Panc1 (cell line): ENCODE data around the gene KCNC4. TPM values are rescaled to one million over a fixed set of nuclear protein-coding genes. Genes with fewer than 3 reads are reported as not detected.

Source experiments
- ATAC-seq: fragments of 200-7000 bp; cut with Tn5 transposase; 2 replicates; pipeline ENCODE4 v1.9.1; 2020; ENCODE audit warnings: mild to moderate bottlenecking, moderate library complexity
- BruUV-seq: library from RNA; stranded (reverse); fragments of 400-500 nt; replicated peaks from 2 replicates; lab custom pipeline; 2021; lab: Mats Ljungman, UMichigan
- CTCF ChIA-PET: fragments of 300-600 bp; sonication (Branson Sonifier 250); formaldehyde crosslinking; loops from one replicate; lab custom pipeline; 2022; ENCODE audit warnings: antibody characterized with exemption; lab: Charles Lee
- POLR2A ChIA-PET: fragments of 300-600 bp; sonication (Branson Sonifier 250); formaldehyde crosslinking; loops from one replicate; lab custom pipeline; 2022; ENCODE audit warnings: antibody characterized with exemption; lab: Charles Lee
- DNase-seq: peaks from one replicate; pipeline ENCODE4 v3.0.0-alpha.2; 2010; ENCODE audit warnings: low read depth, low spot score
- H3K27ac ChIP-seq: 2 replicates; pipeline ENCODE4 v1.5.1; 2011; ENCODE audit warnings: mild to moderate bottlenecking, low read length, inconsistent platforms
- H3K27me3 ChIP-seq: fragments of 200-500 bp; sonication (Bioruptor generic); 2 replicates; pipeline ENCODE4 v1.6.0; 2014; ENCODE audit warnings: low read length, inconsistent platforms; ENCODE audit not compliant: control insufficient read depth, insufficient read depth
- H3K36me3 ChIP-seq: fragments of 200-500 bp; sonication (Bioruptor generic); 2 replicates; pipeline ENCODE4 v1.5.1; 2014; ENCODE audit warnings: inconsistent platforms, mild to moderate bottlenecking, low read length, moderate library complexity; ENCODE audit not compliant: control insufficient read depth, insufficient read depth
- H3K4me1 ChIP-seq: 2 replicates; pipeline ENCODE4 v1.5.1; 2011; ENCODE audit warnings: inconsistent platforms, mild to moderate bottlenecking, low read length, moderate library complexity; ENCODE audit not compliant: control insufficient read depth, insufficient read depth
- H3K4me3 ChIP-seq, 2 experiments: 2 replicates each; pipeline ENCODE4 v1.5.1; 2011 to 2012; ENCODE audit warnings: low read depth in 2 of 2, low read length in 2 of 2, mild to moderate bottlenecking in 2 of 2, inconsistent platforms in 1 of 2, moderate library complexity in 1 of 2
- H3K9me3 ChIP-seq: fragments of 200-500 bp; sonication (Bioruptor generic); 2 replicates; pipeline ENCODE4 v1.5.1; 2014; ENCODE audit warnings: low read depth, mild to moderate bottlenecking, inconsistent platforms, low read length, moderate library complexity; ENCODE audit not compliant: control insufficient read depth, insufficient read depth
- CTCF ChIP-seq: fragments of 450-650 bp; IDR thresholded peaks from 2 replicates; pipeline ENCODE4 v1.5.1; 2017; ENCODE audit warnings: mild to moderate bottlenecking
- POLR2AphosphoS5 ChIP-seq: IDR thresholded peaks from 2 replicates; pipeline ENCODE4 v1.6.1; 2012; ENCODE audit warnings: mild to moderate bottlenecking, low read depth, low read length, moderate library complexity
- REST ChIP-seq, 2 experiments: IDR thresholded peaks; 2 replicates each; pipeline ENCODE4 v1.6.1; 2011 to 2012; ENCODE audit warnings: low read depth in 2 of 2, control low read depth in 1 of 2, low read length in 1 of 2, mild to moderate bottlenecking in 1 of 2, moderate library complexity in 1 of 2; ENCODE audit not compliant: insufficient read depth in 1 of 2
- SIN3A ChIP-seq: IDR thresholded peaks from 2 replicates; pipeline ENCODE4 v1.6.1; 2012; ENCODE audit warnings: low read depth, mild to moderate bottlenecking, low read length, moderate library complexity, borderline replicate concordance; ENCODE audit not compliant: insufficient read depth
- TCF7L2 ChIP-seq: IDR thresholded peaks from 2 replicates; pipeline ENCODE4 v1.6.1; 2011; ENCODE audit warnings: mild to moderate bottlenecking, low read depth, low read length, inconsistent platforms
- in situ Hi-C: cut with HindIII; loops from 2 replicates; pipeline ENCODE4 v1.10.0; 2016; ENCODE audit warnings: low sequenced_read_pairs, low pct_unique_long_range_greater_than_20kb
- intact Hi-C: fragments of 100-400 bp; cut with micrococcal nuclease; formaldehyde crosslinking; loops from one replicate; pipeline ENCODE4 v1.10.0; 2022; ENCODE audit not compliant: unreplicated experiment
- total RNA-seq: library from RNA; stranded (reverse); gene quantifications from one replicate; pipeline ENCODE4 v1.2.1, GENCODE V29; 2021; ENCODE audit not compliant: unreplicated experiment

The KCNC4 gene
- total RNA-seq, 1 experiment from 2014 or later, result 15.4 TPM

- Histone ChIP-seq H3K4me3 (no peak overlapping the region), H3K27ac (no peak overlapping the region), H3K4me1 (peaks cover 10% of the 10 kb centered on the region), H3K9me3 (no peaks in the 10 kb centered on the region), H3K36me3 (no peaks in the 10 kb centered on the region), H3K27me3 (no peaks in the 10 kb centered on the region)
- intact Hi-C loops (no loop called here), in situ Hi-C loops (no loop called here)
- CTCF ChIA-PET, result no interaction called here
- DNase-seq (no peak), ATAC-seq (no peak)
- no peak for TF ChIP-seq POLR2AphosphoS5
- no peak for TF ChIP-seq TCF7L2
- TF ChIP-seq CTCF, result no peak
- POLR2A ChIA-PET, result no interaction called here
- BruUV-seq, result no TSS peak
Measured at GRCh38 chr1:110221119-110221518, 11.0 kb downstream of the KCNC4 start.

GRCh38 chr1:110223127-110223526 is 13.0 kb downstream of the KCNC4 start:
- ATAC-seq (no peak), DNase-seq (no peak)
- intact Hi-C loops, result no loop called here
- in situ Hi-C loops, result no loop called here
- BruUV-seq, result no TSS peak
- no peak overlapping the region for H3K27ac ChIP-seq
- ChIA-PET CTCF (no interaction called here), POLR2A (no interaction called here)
- TF ChIP-seq TCF7L2 (no peak), REST (IDR thresholded peaks at IDR 0.05; ENCODE audit: insufficient read depth in 1 of 2, low read depth in 2 of 2, low read length in 1 of 2) (no peak), CTCF (no peak), SIN3A (no peak), POLR2AphosphoS5 (no peak)
- H3K9me3 ChIP-seq, result no peaks in the 10 kb centered on the region
- no peaks in the 10 kb centered on the region for H3K27me3 ChIP-seq
- peaks cover 10% of the 10 kb centered on the region for H3K4me1 ChIP-seq
- H3K4me3 ChIP-seq, result no peak overlapping the region
- H3K36me3 ChIP-seq, result no peaks in the 10 kb centered on the region

- CTCF ChIA-PET, result no interaction called here
Measured at GRCh38 chr1:110223581-110223980, 13.5 kb downstream of the KCNC4 start.

More at GRCh38 chr1:110223581-110223980, 13.5 kb downstream of the KCNC4 start:
- no peak for ATAC-seq
- Histone ChIP-seq H3K27me3 (no peaks in the 10 kb centered on the region), H3K4me1 (peaks cover 10% of the 10 kb centered on the region), H3K9me3 (no peaks in the 10 kb centered on the region), H3K36me3 (no peaks in the 10 kb centered on the region), H3K27ac (no peak overlapping the region), H3K4me3 (no peak overlapping the region)
- no peak for DNase-seq
- intact Hi-C loops (no loop called here), in situ Hi-C loops (no loop called here)
- POLR2A ChIA-PET, result no interaction called here
- TF ChIP-seq SIN3A, result no peak
- no peak for TF ChIP-seq REST (IDR thresholded peaks at IDR 0.05; ENCODE audit: insufficient read depth in 1 of 2, low read depth in 2 of 2, low read length in 1 of 2)
- no peak for TF ChIP-seq POLR2AphosphoS5
- no peak for TF ChIP-seq CTCF
- TF ChIP-seq TCF7L2, result no peak
- no TSS peak for BruUV-seq
